AG09309 (cell line): ENCODE data around the gene CAMK2A.
"Not testable (repeated sequence)": the region's sequence is repeated elsewhere in the genome, so short reads cannot be mapped to it uniquely, and the experiment has no call there.

ENCODE experiments used
- DNase-seq: peaks from one replicate; pipeline ENCODE4 v3.0.0-alpha.2; 2010; ENCODE audit warnings: low read depth
- H3K4me3 ChIP-seq: 2 replicates; pipeline ENCODE4 v1.5.1; 2011; ENCODE audit warnings: mild to moderate bottlenecking, low read depth, low read length, moderate library complexity; ENCODE audit not compliant: control insufficient read depth
- CTCF ChIP-seq: IDR thresholded peaks from 2 replicates; pipeline ENCODE4 v1.5.1; 2011; ENCODE audit warnings: mild to moderate bottlenecking, low read depth, low read length, inconsistent platforms; ENCODE audit not compliant: insufficient read depth, control insufficient read depth; ENCODE audit errors: missing control alignments

CAMK2A gene

GRCh38 chr5:150235500-150235854 is 54.1 kb downstream of the CAMK2A start:
- no peak overlapping the region for H3K4me3 ChIP-seq
- TF ChIP-seq CTCF: no peak
- DNase-seq: no peak

- no peak for TF ChIP-seq CTCF
Measured at GRCh38 chr5:150234576-150235499, 54.7 kb downstream of the CAMK2A start.

GRCh38 chr5:150233706-150234105 is 55.9 kb downstream of the CAMK2A start:
- not testable (repeated sequence) for DNase-seq, H3K4me3 ChIP-seq

More at GRCh38 chr5:150234576-150235499, 54.7 kb downstream of the CAMK2A start:
- H3K4me3 ChIP-seq: no peak overlapping the region
- no peak for DNase-seq

- no peak overlapping the region for H3K4me3 ChIP-seq
- TF ChIP-seq CTCF: no peak
- no peak for DNase-seq
Measured at GRCh38 chr5:150230842-150231241, 58.7 kb downstream of the CAMK2A start.

- TF ChIP-seq CTCF: no peak
- H3K4me3 ChIP-seq: no peak overlapping the region
- no peak for DNase-seq
Measured at GRCh38 chr5:150229571-150229970, 60.0 kb downstream of the CAMK2A start.

- no peak overlapping the region for H3K4me3 ChIP-seq
- peak; percentile 46 for DNase-seq
- TF ChIP-seq CTCF: no peak
Measured at GRCh38 chr5:150227606-150228273, 61.8 kb downstream of the CAMK2A start.

- DNase-seq: no peak
- TF ChIP-seq CTCF: no peak
- H3K4me3 ChIP-seq: no peak overlapping the region
Measured at GRCh38 chr5:150227036-150227435, 62.5 kb downstream of the CAMK2A start.
